Fibroblast of lung (primary cell): ENCODE results near the gene HDAC3. TPM values are rescaled to one million over a fixed set of nuclear protein-coding genes. Genes with fewer than 3 reads are reported as not detected.

Source experiments
- DNase-seq, 2 donors: peaks; one replicate each; pipeline versions ENCODE4 v3.0.0 to v3.0.0-alpha.2; 2010; ENCODE audit warnings: low read depth in 2 of 2
- H2AFZ ChIP-seq: 2 replicates; pipeline ENCODE4 v1.5.1; 2012; ENCODE audit warnings: low read length, control low read depth, inconsistent platforms
- H3K27ac ChIP-seq: 2 replicates; pipeline ENCODE4 v1.5.1; 2011; ENCODE audit warnings: low read length, control low read depth; ENCODE audit not compliant: insufficient read depth
- H3K27me3 ChIP-seq: 2 replicates; pipeline ENCODE4 v1.5.1; 2011; ENCODE audit warnings: mild to moderate bottlenecking, low read length; ENCODE audit not compliant: control insufficient read depth, insufficient read depth
- H3K36me3 ChIP-seq: 2 replicates; pipeline ENCODE4 v1.5.1; 2011; ENCODE audit warnings: low read length; ENCODE audit not compliant: control insufficient read depth, insufficient read depth
- H3K4me1 ChIP-seq: 2 replicates; pipeline ENCODE4 v1.5.1; 2011; ENCODE audit warnings: low read length; ENCODE audit not compliant: control insufficient read depth, insufficient read depth; ENCODE audit errors: extremely low read depth
- H3K4me2 ChIP-seq: 2 replicates; pipeline ENCODE4 v1.5.1; 2011; ENCODE audit warnings: low read length, control low read depth; ENCODE audit not compliant: insufficient read depth; ENCODE audit errors: extremely low read depth
- H3K4me3 ChIP-seq, 4 experiments: fragments of 200-600 bp in 1 of 4; sonication (generic) in 1 of 4; replicated peaks in 1 of 4; 2 replicates each; pipeline ENCODE4 v1.5.1; 2011 to 2016; ENCODE audit warnings: low read length in 4 of 4, low read depth in 3 of 4, mild to moderate bottlenecking in 3 of 4, control low read depth in 2 of 4, inconsistent platforms in 1 of 4, mixed read lengths in 1 of 4; ENCODE audit not compliant: insufficient read depth in 1 of 4; ENCODE audit errors: control extremely low read depth in 1 of 4
- H3K79me2 ChIP-seq: 2 replicates; pipeline ENCODE4 v1.5.1; 2012; ENCODE audit warnings: mild to moderate bottlenecking, low read length, inconsistent platforms; ENCODE audit not compliant: control insufficient read depth, insufficient read depth
- H3K9ac ChIP-seq: 2 replicates; pipeline ENCODE4 v1.5.1; 2011; ENCODE audit warnings: mild to moderate bottlenecking, low read length, control low read depth; ENCODE audit not compliant: insufficient read depth
- H3K9me3 ChIP-seq: 2 replicates; pipeline ENCODE4 v1.5.1; 2012; ENCODE audit warnings: low read depth, low read length; ENCODE audit not compliant: control insufficient read depth, insufficient read depth
- H4K20me1 ChIP-seq: 2 replicates; pipeline ENCODE4 v1.5.1; 2011; ENCODE audit warnings: low read length; ENCODE audit not compliant: control insufficient read depth, insufficient read depth; ENCODE audit errors: extremely low read depth
- EZH2 ChIP-seq: IDR thresholded peaks from 2 replicates; pipeline ENCODE4 v1.5.1; 2012; ENCODE audit warnings: low read length, control low read depth, mild to moderate bottlenecking; ENCODE audit errors: missing control alignments
- polyA plus RNA-seq, 2 donors: library from polyadenylated mRNA; depleted of rRNA in 1 of 2; stranded (reverse) in 1 of 2; unstranded in 1 of 2; fragments of >200 nt; gene quantifications; 2 replicates each; pipeline ENCODE4 v1.2.1, GENCODE V29; 2011 to 2012; ENCODE audit warnings: missing spikeins in 1 of 2
- total RNA-seq: library from RNA; depleted of rRNA; stranded (reverse); fragments of >200 nt; gene quantifications from 2 replicates; pipeline ENCODE4 v1.2.1, GENCODE V29; 2014
- TF ChIP-seq, protein P1 (sequence below), 2 donors: IDR thresholded peaks in 1 of 2; conservative IDR thresholded peaks in 1 of 2; 1 replicate in 1 of 2; 2 replicates in 1 of 2; pipeline ENCODE4 v1.5.1; 2011 to 2012; ENCODE audit warnings: low read length in 2 of 2, control low read depth in 1 of 2, inconsistent platforms in 1 of 2, low read depth in 1 of 2, mild to moderate bottlenecking in 1 of 2

HDAC3 gene
- total and polyA plus RNA-seq, 2 donors (not counting 1 experiment from before 2014, with no cell fraction given) = 56.8 to 69.6 TPM

DNA sequence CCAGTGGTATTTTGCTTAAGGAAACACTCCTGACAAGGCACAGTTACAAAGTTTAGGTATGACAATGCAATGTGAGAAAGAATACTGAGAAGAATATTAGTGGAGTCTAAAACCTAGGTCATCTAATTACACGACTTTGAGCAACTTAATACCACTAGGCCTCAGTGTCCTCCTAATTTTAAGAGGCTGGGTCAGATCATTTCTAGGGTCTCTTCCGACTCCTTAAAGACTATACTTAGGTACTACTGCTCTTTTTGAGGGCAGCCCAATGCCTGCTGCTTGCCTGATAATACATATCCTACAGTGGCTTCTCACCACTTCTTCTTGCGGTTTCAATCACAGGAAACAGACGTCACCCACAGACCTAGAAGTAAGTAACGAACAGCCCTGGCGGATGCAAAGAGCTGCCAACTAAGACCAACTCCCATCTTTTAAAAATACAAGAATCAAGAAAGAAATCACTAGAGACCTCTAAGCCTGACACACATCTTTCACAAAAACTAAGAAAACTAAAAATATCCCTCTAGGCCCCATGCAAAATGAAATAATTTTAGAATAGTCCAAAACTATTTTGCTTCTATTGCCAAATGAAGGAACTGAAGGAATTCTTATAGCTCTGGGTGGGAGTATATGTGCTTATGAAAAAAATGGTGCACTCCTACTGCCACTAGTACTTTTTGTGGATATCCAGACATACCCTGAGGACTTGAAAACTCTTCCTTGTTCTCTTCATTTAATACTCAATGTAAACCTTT, 30.9 kb downstream of the HDAC3 start:
- Histone ChIP-seq H3K36me3 (no peaks in the 10 kb centered on the region), H3K9me3 (no peaks in the 10 kb centered on the region), H3K9ac (no peak overlapping the region), H3K4me3 (no peak overlapping the region), H3K4me2 (peak overlapping the region; percentile 20), H3K27me3 (no peaks in the 10 kb centered on the region), H3K79me2 (peaks cover 48% of the 10 kb centered on the region), H4K20me1 (no peaks in the 10 kb centered on the region), H3K27ac (peak overlapping the region; percentile 83), H3K4me1 (peaks cover 6% of the 10 kb centered on the region), H2AFZ (no peak overlapping the region)
- DNase-seq = peak in 1 of 2 donors; percentile 26
- TF ChIP-seq, protein P1, sequence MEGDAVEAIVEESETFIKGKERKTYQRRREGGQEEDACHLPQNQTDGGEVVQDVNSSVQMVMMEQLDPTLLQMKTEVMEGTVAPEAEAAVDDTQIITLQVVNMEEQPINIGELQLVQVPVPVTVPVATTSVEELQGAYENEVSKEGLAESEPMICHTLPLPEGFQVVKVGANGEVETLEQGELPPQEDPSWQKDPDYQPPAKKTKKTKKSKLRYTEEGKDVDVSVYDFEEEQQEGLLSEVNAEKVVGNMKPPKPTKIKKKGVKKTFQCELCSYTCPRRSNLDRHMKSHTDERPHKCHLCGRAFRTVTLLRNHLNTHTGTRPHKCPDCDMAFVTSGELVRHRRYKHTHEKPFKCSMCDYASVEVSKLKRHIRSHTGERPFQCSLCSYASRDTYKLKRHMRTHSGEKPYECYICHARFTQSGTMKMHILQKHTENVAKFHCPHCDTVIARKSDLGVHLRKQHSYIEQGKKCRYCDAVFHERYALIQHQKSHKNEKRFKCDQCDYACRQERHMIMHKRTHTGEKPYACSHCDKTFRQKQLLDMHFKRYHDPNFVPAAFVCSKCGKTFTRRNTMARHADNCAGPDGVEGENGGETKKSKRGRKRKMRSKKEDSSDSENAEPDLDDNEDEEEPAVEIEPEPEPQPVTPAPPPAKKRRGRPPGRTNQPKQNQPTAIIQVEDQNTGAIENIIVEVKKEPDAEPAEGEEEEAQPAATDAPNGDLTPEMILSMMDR (conservative IDR thresholded peaks at IDR 0.05 in 1 of 2, IDR thresholded peaks at IDR 0.05 in 1 of 2; ENCODE audit: low read depth in 1 of 2, low read length in 2 of 2) = no peak
- no peak for TF ChIP-seq EZH2

- H3K4me1 ChIP-seq = peaks cover 6% of the 10 kb centered on the region
- peak overlapping the region; percentile 42 for H3K4me2 ChIP-seq
- H3K27ac ChIP-seq = peak overlapping the region; percentile 83
- peaks cover 47% of the 10 kb centered on the region for H3K79me2 ChIP-seq
- H3K36me3 ChIP-seq = no peaks in the 10 kb centered on the region
- no peak overlapping the region for H3K9ac ChIP-seq
- H2AFZ ChIP-seq = no peak overlapping the region
- peak; percentile 90 to 92 for DNase-seq
- no peaks in the 10 kb centered on the region for H4K20me1 ChIP-seq
- no peaks in the 10 kb centered on the region for H3K9me3 ChIP-seq
- H3K27me3 ChIP-seq = no peaks in the 10 kb centered on the region
- TF ChIP-seq, protein P1 (conservative IDR thresholded peaks at IDR 0.05 in 1 of 2, IDR thresholded peaks at IDR 0.05 in 1 of 2; ENCODE audit: low read depth in 1 of 2, low read length in 2 of 2) = no peak
- TF ChIP-seq EZH2 = no peak
- no peak overlapping the region for H3K4me3 ChIP-seq
These were observed 32.5 kb downstream of the HDAC3 start for GRCh38 chr5:141603923-141604717.

DNA sequence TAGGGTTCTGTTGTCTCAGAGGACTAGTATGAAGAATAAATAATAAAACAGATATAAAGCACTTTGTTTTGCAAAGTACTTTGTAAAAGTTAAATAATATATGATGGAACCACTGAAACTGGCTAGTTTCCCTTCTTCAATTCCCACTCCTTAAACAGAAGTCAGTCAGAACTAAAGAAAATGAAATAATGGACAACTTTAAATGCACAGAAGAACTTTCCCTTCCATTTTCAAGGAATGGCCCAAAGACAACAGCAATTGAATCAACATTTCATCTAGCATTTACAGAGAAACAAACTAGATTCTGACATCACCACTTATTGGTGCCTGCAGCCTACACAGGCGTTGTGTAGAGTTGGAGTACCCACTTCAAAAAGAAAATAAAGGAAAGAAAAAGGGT, 34.0 kb downstream of the HDAC3 start:
- Histone ChIP-seq H3K27me3 (no peaks in the 10 kb centered on the region), H4K20me1 (no peaks in the 10 kb centered on the region), H3K4me3 (no peak overlapping the region), H3K79me2 (peaks cover 40% of the 10 kb centered on the region), H3K27ac (no peak overlapping the region), H3K4me1 (peaks cover 6% of the 10 kb centered on the region), H3K36me3 (no peaks in the 10 kb centered on the region), H3K9me3 (no peaks in the 10 kb centered on the region), H3K9ac (no peak overlapping the region), H2AFZ (no peak overlapping the region), H3K4me2 (no peak overlapping the region)
- TF ChIP-seq, protein P1 (conservative IDR thresholded peaks at IDR 0.05 in 1 of 2, IDR thresholded peaks at IDR 0.05 in 1 of 2; ENCODE audit: low read depth in 1 of 2, low read length in 2 of 2) = no peak
- no peak for TF ChIP-seq EZH2
- DNase-seq = no peak
